ENCODE data around the gene OGDHL.
"Not testable (repeated sequence)": the region's sequence is repeated elsewhere in the genome, so short reads cannot be mapped to it uniquely, and the experiment has no call there.

GRCh38 chr10:49771046-49771445 lies 8.9 kb upstream of the OGDHL start:
- TF ChIP-seq, protein P1, sequence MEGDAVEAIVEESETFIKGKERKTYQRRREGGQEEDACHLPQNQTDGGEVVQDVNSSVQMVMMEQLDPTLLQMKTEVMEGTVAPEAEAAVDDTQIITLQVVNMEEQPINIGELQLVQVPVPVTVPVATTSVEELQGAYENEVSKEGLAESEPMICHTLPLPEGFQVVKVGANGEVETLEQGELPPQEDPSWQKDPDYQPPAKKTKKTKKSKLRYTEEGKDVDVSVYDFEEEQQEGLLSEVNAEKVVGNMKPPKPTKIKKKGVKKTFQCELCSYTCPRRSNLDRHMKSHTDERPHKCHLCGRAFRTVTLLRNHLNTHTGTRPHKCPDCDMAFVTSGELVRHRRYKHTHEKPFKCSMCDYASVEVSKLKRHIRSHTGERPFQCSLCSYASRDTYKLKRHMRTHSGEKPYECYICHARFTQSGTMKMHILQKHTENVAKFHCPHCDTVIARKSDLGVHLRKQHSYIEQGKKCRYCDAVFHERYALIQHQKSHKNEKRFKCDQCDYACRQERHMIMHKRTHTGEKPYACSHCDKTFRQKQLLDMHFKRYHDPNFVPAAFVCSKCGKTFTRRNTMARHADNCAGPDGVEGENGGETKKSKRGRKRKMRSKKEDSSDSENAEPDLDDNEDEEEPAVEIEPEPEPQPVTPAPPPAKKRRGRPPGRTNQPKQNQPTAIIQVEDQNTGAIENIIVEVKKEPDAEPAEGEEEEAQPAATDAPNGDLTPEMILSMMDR (IDR thresholded peaks at IDR 0.05) = not testable (repeated sequence)
- not testable (repeated sequence) for TF ChIP-seq POLR2A (IDR thresholded peaks at IDR 0.05)
